HG03060 (cell line): ENCODE results near the gene NOP16.

Experiments
- ATAC-seq: cut with Tn5 transposase; IDR thresholded peaks from one replicate; pipeline ENCODE4 v1.9.1; 2021; ENCODE audit warnings: low read depth, moderate number of reproducible peaks; ENCODE audit not compliant: unreplicated experiment

Gene NOP16

DNA sequence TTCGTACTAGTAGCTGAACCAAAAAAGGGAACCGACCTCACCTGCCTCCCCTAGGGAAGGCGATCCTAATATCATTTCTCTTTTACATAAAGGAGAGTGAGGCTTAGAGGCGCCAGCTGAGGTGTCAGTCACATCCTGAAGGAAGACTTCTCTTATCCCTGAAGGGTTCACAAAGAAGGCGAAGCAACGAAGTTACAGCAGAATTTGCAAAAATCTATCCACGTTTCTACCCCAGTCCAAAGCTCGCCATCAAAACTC is 26.2 kb downstream of the NOP16 start:
- ATAC-seq = no peak

DNA sequence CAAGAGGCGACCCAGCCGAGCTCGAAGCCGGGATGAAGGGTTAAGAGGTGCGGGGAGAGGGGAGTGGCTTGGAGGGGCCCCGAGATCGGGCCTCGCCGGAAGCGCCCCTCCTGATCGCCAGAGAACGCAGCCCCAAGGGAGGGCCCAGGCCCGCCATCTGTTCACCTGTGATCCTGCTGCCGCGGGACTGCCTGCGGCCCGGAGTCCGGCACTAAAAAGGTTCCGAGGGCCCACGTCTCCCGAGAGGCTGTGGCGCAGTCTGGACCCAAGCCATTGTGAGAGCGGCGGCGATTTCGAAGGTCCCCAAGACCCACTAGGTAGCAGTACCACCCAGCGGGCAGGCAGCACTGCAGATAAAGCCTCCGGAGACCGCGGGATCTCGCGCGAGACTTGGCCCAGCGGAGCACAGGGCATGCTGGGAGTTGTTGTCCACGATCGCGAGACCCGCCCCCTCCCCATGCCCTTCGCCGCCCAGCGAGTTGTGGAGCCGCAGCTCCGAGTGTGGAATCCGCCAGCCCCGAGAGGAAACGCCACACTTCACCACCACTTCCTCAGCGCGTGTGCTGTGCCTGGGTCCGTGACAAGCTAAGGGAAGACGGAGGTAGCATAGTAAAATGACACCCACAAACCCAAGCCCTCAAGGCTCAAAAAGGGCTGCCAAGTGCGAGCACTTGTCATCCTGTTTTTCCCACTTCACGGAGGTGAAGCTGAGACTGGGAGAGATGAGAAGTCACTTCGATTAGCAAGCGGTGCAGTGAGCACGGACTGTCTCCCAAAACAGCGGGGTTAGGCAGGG is 26.8 kb downstream of the NOP16 start, which contains the start of gene KIAA1191:
Gene KIAA1191, minus strand, starts transcription at position 328 of the 796 bp plus-strand sequence. CDS start 2,256 bp downstream, outside the sequence.
- ATAC-seq = peak; percentile 71

- ATAC-seq = no peak
These were observed 27.4 kb downstream of the NOP16 start for GRCh38 chr5:176360894-176361436.

- no peak for ATAC-seq
These were observed 28.7 kb downstream of the NOP16 start for GRCh38 chr5:176359658-176360057.

DNA sequence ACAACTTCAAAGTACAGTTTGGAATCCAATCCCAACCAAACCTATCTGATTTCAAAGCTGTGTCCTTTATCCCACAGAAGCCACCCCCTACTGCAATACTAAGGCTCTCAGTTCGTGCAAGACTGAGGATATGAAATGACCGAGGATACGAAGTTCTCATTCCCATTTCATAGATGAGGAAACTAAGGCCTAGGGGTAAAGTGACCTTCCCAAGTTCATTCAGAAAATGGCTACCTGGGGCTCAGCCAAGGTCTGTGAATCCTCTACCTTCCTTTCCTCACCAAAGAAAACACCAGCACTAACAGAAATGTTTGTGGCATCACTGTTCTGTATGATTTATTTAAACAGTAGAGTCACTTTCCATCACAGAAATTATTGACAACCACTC is 32.2 kb downstream of the NOP16 start:
- ATAC-seq = no peak

GRCh38 chr5:176355400-176356178 is 32.8 kb downstream of the NOP16 start:
- no peak for ATAC-seq

DNA sequence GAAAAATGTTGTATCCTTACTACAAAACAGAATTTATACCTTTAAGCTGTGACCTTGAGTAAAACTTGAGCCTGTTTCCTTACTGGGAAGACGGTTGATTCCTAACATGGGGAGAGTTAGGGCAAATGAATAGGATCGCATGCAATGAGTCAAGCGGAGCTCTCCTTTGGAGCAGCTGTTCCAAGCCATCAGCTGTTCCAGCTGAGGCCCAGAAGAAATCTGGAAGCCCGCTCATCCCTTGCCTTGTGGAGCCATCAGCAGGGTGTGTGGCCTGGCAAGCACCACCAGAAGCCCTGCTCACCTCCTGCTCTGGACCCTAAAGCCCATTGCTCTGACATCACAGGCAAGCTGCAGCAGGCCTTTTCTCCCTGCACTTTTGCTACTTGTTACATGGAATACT is 34.9 kb downstream of the NOP16 start:
- no peak for ATAC-seq

DNA sequence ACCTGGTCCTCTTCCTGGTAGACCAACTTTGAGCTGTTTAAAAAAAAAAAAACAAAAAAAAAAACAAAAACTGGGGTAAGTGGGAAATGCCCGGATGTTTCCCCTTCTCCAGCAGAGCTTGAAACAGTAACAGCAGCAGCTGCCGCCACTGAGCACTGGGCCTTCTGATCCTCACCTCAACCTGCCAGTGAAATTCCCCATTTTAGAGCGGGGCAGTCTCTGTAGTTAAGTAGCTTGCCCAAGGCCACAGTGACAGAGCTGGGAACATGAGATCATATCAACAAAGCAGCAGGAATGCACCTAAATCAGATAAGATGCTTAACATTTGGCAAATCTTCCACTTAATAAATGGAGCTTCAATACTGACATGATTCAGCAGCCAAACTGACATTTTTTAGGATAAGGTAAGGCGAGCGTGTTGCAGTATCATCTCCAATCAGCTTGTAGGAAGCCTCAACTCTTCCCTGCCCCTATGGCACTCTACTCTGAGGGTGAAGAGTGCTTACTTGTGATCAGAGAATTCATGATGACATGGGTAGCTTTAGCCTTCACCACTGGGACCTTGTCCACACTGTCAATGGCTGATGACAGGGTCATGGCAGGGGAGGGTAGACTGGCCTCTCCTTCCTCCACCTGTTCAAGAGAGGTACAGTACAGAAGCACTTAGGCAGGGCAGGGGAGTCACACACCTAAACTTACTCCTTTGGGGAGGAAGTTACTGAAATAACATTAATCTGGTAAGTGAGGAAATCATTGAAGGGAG is 36.1 kb downstream of the NOP16 start:
- no peak for ATAC-seq

DNA sequence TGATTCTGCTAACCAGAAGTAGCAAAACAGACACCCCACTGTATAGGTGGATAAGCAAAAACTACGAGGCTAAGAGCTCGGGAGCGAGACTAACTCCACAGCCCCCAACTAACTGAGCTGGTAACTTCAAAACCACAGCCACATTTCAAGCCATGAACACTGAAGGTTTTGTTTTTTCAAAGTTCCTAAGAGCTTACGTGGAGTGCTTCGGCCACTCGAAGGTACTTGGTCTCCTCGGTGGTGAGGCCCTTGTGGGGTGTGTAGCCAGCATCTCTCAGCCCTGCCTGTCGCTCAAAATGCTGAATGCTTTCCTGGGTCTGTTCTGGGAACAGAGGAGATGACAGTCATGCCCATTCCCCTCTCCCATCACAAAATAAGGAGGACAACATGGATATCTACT is 38.0 kb downstream of the NOP16 start:
- ATAC-seq = no peak

DNA sequence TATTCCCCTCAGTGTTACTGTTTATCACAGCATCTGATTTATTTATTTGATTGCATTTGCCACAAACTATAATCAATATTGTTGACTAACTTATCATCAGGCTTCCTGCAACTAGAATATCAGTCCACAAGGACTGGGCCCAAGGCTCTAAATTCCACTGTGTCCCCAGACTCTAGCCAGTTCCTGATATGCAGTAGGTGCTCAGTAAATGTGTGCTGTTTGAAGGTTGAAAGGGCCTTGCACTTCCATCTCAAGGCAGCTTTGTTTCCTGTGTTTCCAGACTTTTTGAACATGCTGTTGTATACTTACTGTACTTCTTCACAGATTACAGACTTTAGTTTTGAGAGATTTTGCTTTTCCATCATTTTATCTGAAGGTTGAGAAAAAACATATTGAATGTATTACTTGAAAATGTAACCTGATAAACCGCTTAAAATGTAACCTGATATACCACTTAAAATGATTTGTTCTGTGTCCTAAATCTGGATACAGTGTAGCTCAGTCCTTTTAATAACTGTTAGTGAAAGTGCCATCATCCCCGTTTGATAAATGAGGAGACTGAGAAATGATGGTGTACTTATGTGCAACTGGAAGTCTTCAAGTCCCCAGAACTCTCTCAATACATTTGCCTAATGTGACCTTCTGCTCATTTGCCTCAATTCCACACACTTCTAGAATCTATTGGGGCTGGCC is 45.5 kb downstream of the NOP16 start:
- ATAC-seq = no peak

- ATAC-seq = no peak
These were observed 46.3 kb downstream of the NOP16 start for GRCh38 chr5:176342158-176342483.

DNA sequence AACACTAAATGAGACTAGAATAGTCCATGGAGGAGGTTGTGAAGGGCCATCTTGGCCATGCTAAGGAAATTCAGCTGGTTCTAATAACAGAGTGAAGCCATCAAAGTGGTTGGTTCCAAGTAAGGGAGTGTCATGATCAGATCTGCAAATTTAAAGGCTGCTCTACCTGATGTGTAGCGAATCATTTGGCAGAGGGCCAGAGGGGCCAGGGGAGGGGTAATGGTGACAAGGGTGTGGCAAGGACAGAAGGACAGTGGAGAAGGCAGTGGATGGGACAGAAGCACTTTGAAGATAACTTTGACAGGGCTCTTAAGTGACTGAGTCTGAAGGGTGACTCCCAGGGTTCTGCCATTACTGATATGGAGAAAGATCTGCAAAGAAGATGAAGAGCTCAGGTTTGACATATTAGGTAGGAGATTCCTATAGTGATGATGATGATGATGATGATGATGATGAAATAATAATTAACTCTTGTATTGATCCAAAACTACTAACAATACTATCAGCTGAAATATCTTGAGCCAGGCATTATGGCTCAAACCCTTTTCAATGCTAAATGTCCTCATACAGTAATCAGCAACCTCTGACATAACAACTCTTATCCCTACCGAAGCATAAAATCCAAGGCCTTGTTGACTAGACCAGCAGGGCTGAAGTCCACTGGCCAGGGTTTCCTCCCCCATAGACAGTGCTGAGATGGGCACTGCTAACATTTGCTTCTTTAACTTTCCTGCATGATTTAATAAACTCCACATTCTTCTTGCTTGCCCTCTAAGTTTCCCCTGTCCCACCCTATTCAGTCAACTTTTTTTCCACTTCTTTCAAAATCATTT is 46.9 kb downstream of the NOP16 start:
- ATAC-seq = no peak

DNA sequence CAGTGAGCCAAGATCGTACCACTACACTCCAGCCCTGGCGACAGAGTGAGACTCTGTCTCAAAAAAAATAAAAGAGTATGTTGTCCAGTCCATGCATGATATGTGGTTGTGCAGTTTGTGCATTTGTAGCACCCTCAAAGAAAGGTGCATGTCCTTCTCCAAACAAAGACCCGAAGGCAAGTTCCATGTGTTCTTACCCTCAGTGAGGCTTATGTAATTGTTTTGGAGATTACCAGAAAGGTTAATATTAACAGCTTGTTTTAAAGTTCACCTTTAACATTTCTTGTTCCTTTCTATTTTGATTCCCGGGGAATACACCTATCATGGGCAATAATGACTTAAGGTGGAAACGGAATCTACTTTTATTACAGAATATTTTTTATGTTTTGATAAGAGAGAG is 49.1 kb downstream of the NOP16 start:
- ATAC-seq = no peak

DNA sequence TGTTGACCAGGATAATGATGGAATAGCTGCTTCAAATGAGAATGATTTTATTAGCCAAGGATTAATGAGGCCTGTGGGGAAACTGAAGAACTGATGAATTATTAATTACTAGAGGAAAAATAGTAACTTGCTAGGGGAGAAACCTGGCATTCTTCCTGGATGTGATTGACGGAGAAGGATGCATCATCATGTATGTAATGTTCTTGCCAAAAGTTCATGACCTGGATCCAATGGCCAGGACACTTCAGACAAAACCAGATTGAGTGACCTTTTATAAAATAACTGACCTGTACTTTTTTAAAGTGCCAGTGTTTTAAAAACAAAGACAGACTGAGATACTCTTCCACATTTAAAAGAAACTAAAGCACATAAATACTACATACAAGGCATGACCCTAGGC is 50.5 kb downstream of the NOP16 start:
- no peak for ATAC-seq

DNA sequence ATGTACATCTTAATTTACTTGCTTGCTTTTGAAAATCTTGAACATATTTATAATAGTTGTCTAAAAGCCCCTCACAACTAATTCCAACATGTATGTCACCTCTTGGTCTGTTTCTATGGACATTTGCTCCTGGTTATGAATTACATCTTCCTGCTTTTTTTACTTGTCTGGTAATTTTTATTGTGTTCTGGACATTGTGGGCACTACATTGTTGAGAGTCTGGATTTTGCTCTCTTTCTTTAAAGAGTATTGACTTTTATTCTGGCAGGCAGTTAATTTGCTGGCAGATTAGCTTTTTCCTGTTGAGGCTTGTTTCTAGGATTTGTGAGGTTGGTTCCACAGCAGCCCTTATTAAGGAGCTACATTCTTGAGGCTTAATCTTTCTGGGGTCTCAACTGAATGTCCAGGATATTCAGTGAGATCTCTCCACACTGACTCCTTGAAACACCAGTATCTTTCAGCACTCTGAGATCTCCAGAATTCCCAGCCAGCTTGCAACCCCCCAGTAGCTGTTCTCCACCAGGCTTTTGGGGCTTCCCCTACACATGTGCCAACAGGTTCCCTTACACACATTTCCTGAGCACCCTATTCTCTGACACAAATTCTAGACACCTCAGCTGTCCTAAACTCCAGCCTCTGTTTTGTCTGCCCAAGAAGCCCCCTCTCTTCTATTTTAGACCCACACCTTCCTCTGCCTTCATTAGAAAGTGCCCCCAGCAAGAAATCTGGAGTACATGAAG is 54.2 kb downstream of the NOP16 start:
- ATAC-seq = no peak
